GM12872 (cell line): Measurements from ENCODE around the gene GNAS.

Experiments
- CTCF ChIP-seq: IDR thresholded peaks from 3 replicates; pipeline ENCODE4 v1.5.1; 2011; ENCODE audit warnings: low read depth, mild to moderate bottlenecking, low read length, moderate library complexity; ENCODE audit not compliant: insufficient read depth

GNAS gene

GRCh38 chr20:58839991-58840747 lies 12.3 kb upstream of the GNAS start:
- no peak for TF ChIP-seq CTCF

DNA sequence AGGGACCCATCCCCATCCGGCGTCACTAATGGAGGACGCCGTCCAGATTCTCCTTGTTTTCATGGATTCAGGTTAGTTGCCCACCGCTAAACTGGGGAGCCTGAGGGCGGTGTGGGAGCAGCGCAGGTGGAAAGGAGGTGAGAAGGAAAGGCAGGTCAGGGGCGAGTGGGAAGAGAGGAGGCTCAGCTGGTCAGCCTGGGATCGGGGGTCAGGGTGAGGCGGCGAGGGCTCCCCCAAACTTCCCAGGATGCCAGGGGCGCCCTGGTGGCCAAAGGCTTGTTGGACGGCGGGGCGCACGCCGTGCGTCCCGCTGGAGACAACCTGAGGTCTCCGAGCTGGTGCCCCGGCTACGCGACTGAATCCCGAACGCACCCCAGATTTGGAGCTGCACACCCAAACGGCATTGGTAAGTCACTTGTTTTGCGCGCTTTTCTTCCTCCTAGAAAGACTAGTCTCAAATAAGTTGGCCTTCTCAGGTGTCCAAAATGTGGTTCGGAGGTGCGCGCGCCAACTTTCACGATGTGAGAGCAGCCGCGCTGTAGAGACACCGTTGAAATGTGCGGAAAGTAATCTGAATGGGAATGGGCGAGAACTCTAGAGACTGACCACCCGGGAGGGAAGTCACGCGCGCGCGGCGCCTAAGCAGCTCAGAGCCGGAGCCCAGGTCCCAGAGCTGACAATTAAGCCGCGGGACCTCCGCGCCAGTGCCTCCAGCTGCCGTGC lies 11.5 kb upstream of the GNAS start:
- no peak for TF ChIP-seq CTCF

GRCh38 chr20:58841539-58842264 lies 10.8 kb upstream of the GNAS start:
- no peak for TF ChIP-seq CTCF

- TF ChIP-seq CTCF, result no peak
Observed at GRCh38 chr20:58842276-58842675, 10.2 kb upstream of the GNAS start.

- TF ChIP-seq CTCF, result no peak
Observed at GRCh38 chr20:58843128-58843556, 9.4 kb upstream of the GNAS start.

GRCh38 chr20:58845706-58846105 lies 6.8 kb upstream of the GNAS start:
- TF ChIP-seq CTCF, result no peak

DNA sequence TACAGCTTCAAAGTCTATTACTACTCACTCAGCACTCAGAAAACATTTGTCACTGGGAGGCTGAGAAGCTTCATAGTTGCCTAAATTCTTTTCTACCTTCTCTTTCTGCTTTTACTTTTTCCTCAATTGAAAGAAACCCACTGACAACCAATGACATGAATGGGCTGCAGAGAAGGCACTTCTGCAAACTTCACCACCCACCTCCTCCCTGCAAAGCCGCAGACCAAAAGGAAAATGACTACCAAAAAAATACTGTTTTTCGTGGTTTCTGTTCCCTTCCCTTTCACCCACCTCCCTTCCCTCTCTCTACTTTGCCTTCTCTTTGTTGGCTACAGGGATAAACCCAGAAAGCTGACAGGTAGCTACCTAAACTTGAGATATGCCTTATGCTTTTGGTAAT lies 5.1 kb upstream of the GNAS start:
- TF ChIP-seq CTCF, result no peak
